ENCODE data around the gene LRRC3. TPM values are rescaled to one million over a fixed set of nuclear protein-coding genes. Genes with fewer than 3 reads are reported as not detected.
A peak's percentile ranks its signal among the peaks of the same experiment; 100 is the strongest.

The LRRC3 gene, protein sequence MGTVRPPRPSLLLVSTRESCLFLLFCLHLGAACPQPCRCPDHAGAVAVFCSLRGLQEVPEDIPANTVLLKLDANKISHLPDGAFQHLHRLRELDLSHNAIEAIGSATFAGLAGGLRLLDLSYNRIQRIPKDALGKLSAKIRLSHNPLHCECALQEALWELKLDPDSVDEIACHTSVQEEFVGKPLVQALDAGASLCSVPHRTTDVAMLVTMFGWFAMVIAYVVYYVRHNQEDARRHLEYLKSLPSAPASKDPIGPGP
- total RNA-seq, result 1 to 10 TPM; 1.6 to 6.4 (median 2.0) TPM

DNA sequence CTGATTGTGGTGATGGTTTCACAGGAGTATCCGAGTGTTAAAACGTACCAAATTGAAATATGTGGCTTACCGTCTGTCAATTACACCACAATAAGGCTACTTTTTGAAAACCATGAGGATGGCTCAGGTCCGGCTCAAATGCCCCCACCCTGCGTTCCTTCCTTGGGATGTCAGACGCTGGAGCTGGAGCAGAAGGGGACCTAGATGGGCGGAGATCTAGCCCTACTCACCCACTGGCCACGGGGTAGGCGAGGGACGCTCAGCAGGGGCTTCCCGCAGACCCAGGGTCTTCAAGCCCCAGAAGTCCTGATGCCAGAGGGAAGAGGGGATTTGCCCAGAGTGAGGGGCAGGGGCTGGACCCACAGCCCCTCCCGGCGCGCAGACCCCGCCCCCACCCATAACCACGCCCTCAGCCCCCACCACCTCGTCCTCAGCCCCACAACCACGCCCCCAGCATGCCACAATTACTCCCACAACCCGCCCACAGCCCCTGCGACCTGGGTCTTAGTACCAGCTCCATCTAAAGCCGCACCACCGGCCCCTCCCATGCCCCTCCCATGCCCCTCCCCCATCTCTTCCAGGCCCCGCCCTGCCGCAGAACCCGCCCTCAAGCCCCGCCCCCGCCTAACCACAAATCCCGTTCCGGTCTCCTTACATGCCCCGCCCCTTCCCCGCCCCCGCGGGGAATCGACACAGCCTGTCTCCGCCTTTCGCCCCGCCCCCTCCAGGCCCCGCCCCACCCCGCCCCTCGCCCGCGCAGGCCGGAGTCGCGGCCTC lies at the start of gene LRRC3:
LRRC3 (plus strand) TSS at position 764 of the 777 bp plus-strand sequence. CDS start 1,135 bp downstream, outside the sequence.
- H3K4me1 ChIP-seq, result peaks cover 0 to 5% of the 10 kb centered on the region in 2 donors
- H3K36me3 ChIP-seq, result no peaks in the 10 kb centered on the region
- H3K9me3 ChIP-seq, result peaks cover 0 to 10% of the 10 kb centered on the region in 2 donors
- TF ChIP-seq POLR2A (IDR thresholded peaks at IDR 0.05), result no peak
- TF ChIP-seq POLR2AphosphoS5 (IDR thresholded peaks at IDR 0.05), result no peak
- TF ChIP-seq CTCF (IDR thresholded peaks at IDR 0.05), result no peak
- no peak within 1 kb of the TSS for H3K27ac ChIP-seq
- H3K4me3 ChIP-seq, result peak within 1 kb of the TSS; percentile 58 to 76 (median 71)
- H3K27me3 ChIP-seq, result peaks cover 0 to 16% of the 10 kb centered on the region in 2 donors
- peak; percentile 71 to 77 for DNase-seq (ENCODE audit: low spot score in 2 of 2)
- intact Hi-C loops (cut with DNase I; ENCODE audit: low total_unique reads), result no loop called here

GRCh38 chr21:44405948-44406872 lies 49.1 kb upstream of the LRRC3 start:
- no peaks in the 10 kb centered on the region for H3K9me3 ChIP-seq
- H3K36me3 ChIP-seq, result no peaks in the 10 kb centered on the region
- TF ChIP-seq POLR2AphosphoS5 (IDR thresholded peaks at IDR 0.05) (no peak), POLR2A (IDR thresholded peaks at IDR 0.05) (no peak), CTCF (IDR thresholded peaks at IDR 0.05) (no peak)
- H3K27ac ChIP-seq, result no peak overlapping the region
- no peaks in the 10 kb centered on the region for H3K4me1 ChIP-seq
- H3K4me3 ChIP-seq, result no peak overlapping the region
- no peaks in the 10 kb centered on the region for H3K27me3 ChIP-seq
- intact Hi-C loops (cut with DNase I; ENCODE audit: low total_unique reads), result no loop called here
- no peak for DNase-seq (ENCODE audit: low spot score in 2 of 2)

GRCh38 chr21:44406953-44407352 lies 48.4 kb upstream of the LRRC3 start:
- no peaks in the 10 kb centered on the region for H3K9me3 ChIP-seq
- no peak overlapping the region for H3K4me3 ChIP-seq
- no peak overlapping the region for H3K27ac ChIP-seq
- DNase-seq (ENCODE audit: low spot score in 2 of 2), result no peak
- H3K4me1 ChIP-seq, result no peaks in the 10 kb centered on the region
- intact Hi-C loops (cut with DNase I; ENCODE audit: low total_unique reads), result no loop called here
- no peaks in the 10 kb centered on the region for H3K27me3 ChIP-seq
- no peak for TF ChIP-seq POLR2AphosphoS5 (IDR thresholded peaks at IDR 0.05)
- no peak for TF ChIP-seq CTCF (IDR thresholded peaks at IDR 0.05)
- no peak for TF ChIP-seq POLR2A (IDR thresholded peaks at IDR 0.05)
- no peaks in the 10 kb centered on the region for H3K36me3 ChIP-seq

DNA sequence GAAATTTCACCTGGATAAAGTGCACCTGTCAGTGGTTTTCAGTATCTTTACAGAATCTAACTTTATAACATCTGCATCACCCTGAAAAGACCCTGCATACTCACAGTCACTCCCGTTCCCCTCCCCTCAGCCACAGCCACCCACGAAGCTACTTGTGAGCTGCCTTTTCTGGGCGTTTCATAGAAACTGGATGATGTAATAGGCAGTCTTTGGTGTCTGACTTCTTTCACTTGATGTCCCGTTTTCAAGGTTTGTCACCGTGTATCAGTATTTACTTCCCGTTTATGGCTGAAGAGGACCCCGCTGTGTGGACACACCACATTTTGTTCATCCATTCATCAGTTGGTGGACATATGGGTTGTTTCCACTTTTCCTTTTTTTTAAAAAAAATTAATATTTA lies 47.8 kb upstream of the LRRC3 start:
- H3K27me3 ChIP-seq, result no peaks in the 10 kb centered on the region
- H3K4me3 ChIP-seq, result no peak overlapping the region
- no peaks in the 10 kb centered on the region for H3K36me3 ChIP-seq
- no peak for TF ChIP-seq CTCF (IDR thresholded peaks at IDR 0.05)
- H3K27ac ChIP-seq, result no peak overlapping the region
- DNase-seq (ENCODE audit: low spot score in 2 of 2), result no peak
- no peaks in the 10 kb centered on the region for H3K9me3 ChIP-seq
- H3K4me1 ChIP-seq, result no peaks in the 10 kb centered on the region
- intact Hi-C loops (cut with DNase I; ENCODE audit: low total_unique reads), result no loop called here

Measured in breast epithelium (tissue), 4 donors.